NCI-H146 treated with DMSO at 0.1 percent for 48 hours (cell line): ENCODE results near the gene PRKAG2.
"Not testable (repeated sequence)": the region's sequence is repeated elsewhere in the genome, so short reads cannot be mapped to it uniquely, and the experiment has no call there.

ENCODE experiments used
- DNase-seq: peaks from one replicate; lab custom pipeline; 2025; ENCODE audit not compliant: unreplicated experiment; lab: John Stamatoyannopoulos, UW

PRKAG2 gene

GRCh38 chr7:151806204-151806603 is 70.7 kb downstream of the PRKAG2 start:
- DNase-seq: no peak

GRCh38 chr7:151805191-151805590 is 71.7 kb downstream of the PRKAG2 start:
- no peak for DNase-seq

GRCh38 chr7:151804756-151805155 is 72.2 kb downstream of the PRKAG2 start:
- DNase-seq: no peak

GRCh38 chr7:151803841-151804240 is 73.1 kb downstream of the PRKAG2 start:
- DNase-seq: no peak

DNA sequence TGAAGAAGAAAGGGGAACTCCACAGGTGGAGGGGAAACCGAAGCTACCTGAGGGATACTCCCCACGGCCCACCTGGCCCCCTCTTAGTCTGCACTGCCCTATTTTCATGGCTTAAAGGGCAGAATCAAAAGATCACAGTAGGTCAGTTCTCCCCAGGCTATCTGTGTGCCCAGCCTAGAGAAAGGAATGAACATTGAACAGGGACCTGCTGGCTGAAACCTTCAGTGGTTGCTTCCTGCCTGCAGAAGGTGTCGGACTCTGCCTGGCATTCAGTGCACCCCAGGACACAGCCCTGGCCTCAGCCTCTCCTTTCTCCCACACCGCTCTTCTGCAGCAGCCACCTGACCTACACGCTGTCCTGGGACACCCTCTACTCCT is 74.5 kb downstream of the PRKAG2 start:
- no peak for DNase-seq

- no peak for DNase-seq
These were observed 75.0 kb downstream of the PRKAG2 start for GRCh38 chr7:151801782-151802468.

DNA sequence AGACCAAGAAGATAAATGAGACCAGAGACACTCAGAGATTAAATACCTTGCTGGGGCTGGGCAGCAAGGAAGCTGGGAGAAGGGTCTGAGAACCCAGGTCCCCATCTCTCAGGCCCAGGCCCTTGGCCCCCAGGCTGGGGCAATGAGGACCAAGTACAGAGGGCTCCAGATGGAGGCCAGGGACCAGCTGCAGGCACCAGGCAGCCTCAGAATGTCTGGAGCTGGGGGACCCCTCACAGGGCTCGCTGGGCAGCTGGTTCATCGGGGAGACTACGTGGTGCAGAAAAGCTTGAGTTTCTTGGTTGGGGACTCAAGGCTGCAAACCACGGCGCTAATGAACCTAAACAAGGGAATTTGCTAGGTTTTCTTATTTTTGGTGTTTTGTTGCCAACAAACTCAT is 75.6 kb downstream of the PRKAG2 start:
- no peak for DNase-seq

GRCh38 chr7:151800861-151801260 is 76.1 kb downstream of the PRKAG2 start:
- no peak for DNase-seq

DNA sequence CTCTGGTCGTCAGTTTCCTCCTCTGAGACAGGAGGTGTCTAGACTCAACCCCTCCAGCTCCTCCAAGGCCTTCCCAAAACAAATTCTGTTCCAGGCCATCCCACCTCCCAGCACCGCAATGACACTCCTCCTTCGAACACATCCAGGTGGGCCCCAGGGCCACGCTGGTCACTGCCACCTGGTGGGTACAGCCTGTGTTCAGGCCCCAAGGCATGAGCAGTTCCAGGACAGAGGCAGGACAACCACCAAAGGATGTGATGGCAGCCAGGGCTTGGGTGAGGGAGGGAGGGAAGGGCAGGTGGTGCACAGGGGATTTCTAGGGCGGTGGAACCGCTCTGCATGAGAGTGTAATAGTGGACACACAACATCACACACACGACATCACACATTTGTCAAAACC is 76.5 kb downstream of the PRKAG2 start:
- DNase-seq: no peak

GRCh38 chr7:151799506-151799905 is 77.4 kb downstream of the PRKAG2 start:
- DNase-seq: no peak

- DNase-seq: no peak
These were observed 78.0 kb downstream of the PRKAG2 start for GRCh38 chr7:151798851-151799448.

DNA sequence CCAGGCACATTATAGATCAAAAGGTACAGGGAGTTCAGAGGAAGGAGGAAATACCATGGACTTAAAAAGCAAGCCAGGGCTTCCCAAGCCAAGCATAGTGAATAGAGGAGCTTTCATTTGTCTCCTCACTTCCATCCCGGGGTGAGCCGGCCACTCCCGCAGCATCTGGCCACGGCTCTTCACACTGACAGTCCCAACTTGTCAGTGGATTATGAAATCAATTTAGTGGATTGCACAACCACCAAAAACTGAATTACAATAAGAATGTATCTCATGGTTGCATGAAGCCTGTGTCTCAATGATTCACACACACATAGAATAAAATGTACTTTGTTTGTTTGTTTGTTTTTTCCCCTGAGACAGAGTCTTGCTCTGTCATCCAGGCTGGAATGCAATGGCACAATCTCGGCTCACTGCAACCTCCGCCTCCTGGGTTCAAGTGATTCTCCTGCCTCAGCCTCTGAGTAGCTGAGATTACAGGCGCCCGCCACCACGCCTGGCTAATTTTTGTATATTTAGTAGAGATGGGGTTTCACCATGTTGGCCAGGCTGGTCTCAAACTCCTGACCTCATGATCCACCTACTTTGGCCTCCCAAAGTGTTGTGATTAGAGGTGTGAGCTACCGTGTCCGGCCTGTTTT is 79.1 kb downstream of the PRKAG2 start:
- not testable (repeated sequence) for DNase-seq

DNA sequence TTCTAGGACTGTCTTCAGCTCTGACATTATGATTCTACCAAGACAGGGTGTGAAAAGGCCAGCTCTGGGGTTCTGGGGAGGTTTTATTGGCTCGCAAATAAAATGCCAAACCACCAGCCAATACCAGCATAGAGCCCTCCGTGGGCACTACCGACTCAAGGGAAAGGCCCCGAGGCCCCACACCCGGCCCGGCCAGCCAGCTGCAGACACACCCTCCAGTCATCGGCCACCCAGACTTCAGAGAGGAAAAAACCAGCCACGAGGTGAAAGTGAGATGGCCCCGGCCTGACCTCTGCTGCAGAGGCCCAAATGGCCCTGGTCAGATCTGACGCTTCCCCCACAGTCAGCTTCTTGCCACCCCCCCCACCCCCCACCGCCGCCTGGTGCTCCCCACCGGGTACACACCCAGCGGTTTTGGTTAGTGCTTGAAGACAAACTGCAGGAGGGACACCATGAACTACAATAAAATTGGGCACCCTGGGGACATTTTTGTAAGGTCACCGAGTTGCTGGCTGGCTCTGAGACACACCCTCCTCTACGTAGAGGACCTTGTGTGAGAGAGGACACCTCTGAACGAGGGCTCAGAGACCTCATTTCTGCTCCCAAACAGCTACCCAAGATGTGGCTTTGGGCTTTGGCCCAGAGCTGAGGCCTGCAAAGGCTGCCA is 79.9 kb downstream of the PRKAG2 start:
- no peak for DNase-seq

DNA sequence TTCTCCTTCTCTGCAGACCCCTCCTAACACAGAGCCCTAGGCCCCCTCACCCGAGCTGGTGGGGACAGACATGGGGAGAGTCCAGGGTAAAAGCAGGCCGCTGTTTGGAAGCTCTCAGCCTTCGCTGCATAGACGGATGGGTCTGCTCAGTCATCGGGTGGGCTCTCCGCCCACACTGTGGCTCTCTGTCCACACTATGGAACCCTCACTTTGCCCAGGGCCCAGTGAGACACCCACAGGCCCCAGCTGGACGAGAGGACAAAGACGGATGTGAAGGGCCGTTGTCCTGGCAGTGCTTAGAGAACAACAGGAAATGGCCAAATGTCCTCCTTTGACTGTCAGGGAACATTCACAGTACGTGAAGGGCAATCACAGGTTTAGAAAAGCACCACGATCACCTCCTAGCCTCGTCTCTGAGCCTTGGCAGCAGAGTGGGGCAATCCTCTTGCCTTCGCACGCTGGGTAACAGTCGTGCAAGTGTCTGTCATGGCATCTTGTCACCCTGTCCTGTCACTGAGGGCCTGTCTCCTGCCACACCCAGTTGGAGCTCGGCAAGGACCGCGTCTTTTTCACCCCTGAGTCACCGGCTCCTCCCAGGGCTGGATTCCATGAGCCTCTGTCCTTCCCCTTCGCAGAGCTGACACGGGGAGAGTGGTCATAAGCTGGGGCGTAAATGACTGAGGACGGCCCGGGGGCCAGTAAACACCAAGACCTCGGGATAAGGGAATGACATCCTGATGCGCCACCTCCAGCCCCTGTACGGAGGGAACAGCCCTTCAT is 80.6 kb downstream of the PRKAG2 start:
- no peak for DNase-seq

- DNase-seq: no peak
These were observed 81.6 kb downstream of the PRKAG2 start for GRCh38 chr7:151795168-151795811.

DNA sequence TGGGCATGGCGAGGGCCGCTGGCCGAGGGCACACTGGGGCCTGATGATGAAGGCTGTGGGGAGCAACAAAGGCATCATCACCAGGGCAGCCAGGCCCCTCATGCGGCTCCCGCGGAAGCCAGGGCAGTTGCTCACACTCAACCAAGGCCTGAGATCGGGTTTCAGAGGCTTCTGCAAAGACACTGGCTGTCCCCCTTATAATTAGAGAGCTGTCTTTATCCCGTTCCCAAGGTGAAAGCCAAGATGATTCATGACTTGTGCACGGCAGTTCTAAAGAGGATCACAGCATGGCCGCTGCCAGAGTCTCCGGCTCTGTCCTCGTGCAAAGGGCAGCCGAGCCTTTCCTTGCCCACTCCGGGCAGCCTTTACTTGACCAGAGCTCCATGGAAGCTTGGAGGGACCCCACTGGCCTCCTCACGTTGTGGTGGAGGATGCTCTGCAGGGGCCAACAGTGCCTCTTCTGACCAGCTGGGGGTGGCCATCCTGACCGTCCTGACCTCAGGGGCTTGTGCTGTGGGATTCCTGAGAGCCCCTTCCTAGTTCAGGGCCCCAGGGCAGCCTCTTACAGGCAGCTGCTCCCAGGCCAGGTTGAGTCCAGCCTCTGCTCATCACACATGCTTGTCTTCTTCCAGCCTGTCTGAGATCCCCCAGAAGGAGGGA is 82.3 kb downstream of the PRKAG2 start:
- DNase-seq: no peak

DNA sequence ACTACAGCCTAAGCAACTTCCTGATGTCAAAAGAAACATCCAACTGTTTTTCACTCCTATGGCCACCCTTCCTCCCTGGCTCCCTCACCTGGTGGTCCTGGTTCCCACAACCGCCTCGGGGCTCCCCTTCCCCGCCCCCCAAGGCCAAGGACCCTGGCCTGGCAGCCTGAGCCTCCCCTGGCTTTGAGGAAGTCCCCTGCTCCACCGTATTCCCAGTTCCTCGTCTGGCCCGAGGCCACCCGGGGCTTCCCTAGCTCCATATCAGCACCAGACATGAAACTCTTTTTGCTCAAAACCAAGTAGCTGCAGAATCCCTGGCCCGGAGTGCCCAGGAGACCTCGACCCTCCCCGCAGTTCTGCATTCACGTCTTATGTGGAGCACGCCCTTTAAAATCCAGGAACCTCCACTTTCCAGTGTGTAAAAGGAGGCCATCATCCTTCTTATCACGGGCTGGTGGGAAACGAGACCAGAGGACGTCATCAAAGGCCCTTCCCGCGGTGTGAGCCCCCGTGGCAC is 82.9 kb downstream of the PRKAG2 start:
- no peak for DNase-seq

DNA sequence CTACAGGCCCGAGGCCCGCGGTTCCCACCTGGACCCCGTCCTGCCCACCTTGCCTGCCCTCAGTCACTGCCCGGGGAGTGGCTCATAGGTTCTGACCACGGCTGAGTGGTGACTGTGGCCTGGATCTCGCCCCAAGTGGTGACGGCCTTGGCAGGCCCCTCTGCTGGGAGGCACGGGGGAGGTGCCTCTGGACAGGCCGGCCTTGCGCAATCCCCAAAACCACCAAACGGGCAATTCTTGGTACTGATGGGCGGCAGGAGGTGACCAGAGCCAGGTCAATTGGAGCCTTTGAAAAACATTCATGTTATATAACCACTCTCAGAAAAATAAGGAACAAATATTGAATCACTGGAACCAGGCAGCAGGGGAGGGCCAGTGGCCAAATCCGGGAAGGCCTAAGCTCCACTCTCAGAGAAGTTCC is 83.4 kb downstream of the PRKAG2 start:
- DNase-seq: no peak

- no peak for DNase-seq
These were observed 84.3 kb downstream of the PRKAG2 start for GRCh38 chr7:151792636-151793035.

GRCh38 chr7:151792086-151792485 is 84.8 kb downstream of the PRKAG2 start:
- DNase-seq: no peak
